ENCODE results near the gene BRD3OS.

GRCh38 chr9:134031783-134032182 lies 6.5 kb downstream of the BRD3OS start:
- TF ChIP-seq CTCF (IDR thresholded peaks at IDR 0.05) (no peak), EZH2 (IDR thresholded peaks at IDR 0.05; ENCODE audit: borderline replicate concordance, insufficient read depth, low read depth, low read length, poor library complexity, severe bottlenecking) (no peak)
